Activated CD4-positive, alpha-beta memory T cell treated with anti-CD3 and anti-CD28 coated beads for 36 hours (primary cell): Measurements from ENCODE around the gene PLXNB3. TPM values are rescaled to one million over a fixed set of nuclear protein-coding genes. Genes with fewer than 3 reads are reported as not detected.
A peak's percentile ranks its signal among the peaks of the same experiment; 100 is the strongest.
"Not testable (repeated sequence)": the region's sequence is repeated elsewhere in the genome, so short reads cannot be mapped to it uniquely, and the experiment has no call there.

Experiments used
- CTCF ChIA-PET: fragments of 350-600 bp; sonication (Branson Sonifier 250); formaldehyde crosslinking; loops from one replicate; lab custom pipeline; 2021; ENCODE audit warnings: antibody characterized with exemption, inconsistent platforms; lab: Charles Lee
- POLR2A ChIA-PET: fragments of 350-600 bp; sonication (Branson Sonifier 250); formaldehyde crosslinking; loops from one replicate; lab custom pipeline; 2021; ENCODE audit warnings: antibody characterized with exemption; lab: Charles Lee
- DNase-seq: peaks from one replicate; pipeline ENCODE4 v3.0.0-alpha.2; 2020
- H3K27ac Mint-ChIP-seq: one replicate; pipeline ENCODE4 v1.8.0; 2021; ENCODE audit warnings: mixed read lengths
- H3K27me3 Mint-ChIP-seq: one replicate; pipeline ENCODE4 v1.8.0; 2021; ENCODE audit warnings: mixed read lengths
- H3K36me3 Mint-ChIP-seq: one replicate; pipeline ENCODE4 v1.8.0; 2021; ENCODE audit warnings: mixed read lengths
- H3K4me1 Mint-ChIP-seq: one replicate; pipeline ENCODE4 v1.8.0; 2021; ENCODE audit warnings: low read depth, mixed read lengths
- H3K4me3 Mint-ChIP-seq: one replicate; pipeline ENCODE4 v1.8.0; 2021; ENCODE audit warnings: mild to moderate bottlenecking, mixed read lengths
- H3K9me3 Mint-ChIP-seq: one replicate; pipeline ENCODE4 v1.8.0; 2021; ENCODE audit warnings: mixed read lengths
- intact Hi-C: fragments of 100-400 bp; cut with micrococcal nuclease; formaldehyde crosslinking; loops from one replicate; pipeline ENCODE4 v1.15.1; 2023
- total RNA-seq, 2 experiments: library from RNA; stranded (reverse); gene quantifications; one replicate each; pipeline ENCODE4 v1.2.3, GENCODE V29; 2021

The PLXNB3 gene
- total RNA-seq, 2 experiments from 2014 or later, result 0.29 to 0.69 TPM

- intact Hi-C loops, result no loop called here
- no peak for DNase-seq
- H3K9me3 Mint-ChIP-seq, result peaks cover 6% of the 10 kb centered on the region
- peaks cover 5% of the 10 kb centered on the region for H3K36me3 Mint-ChIP-seq
- H3K4me3 Mint-ChIP-seq, result no peak overlapping the region
- H3K27me3 Mint-ChIP-seq, result no peaks in the 10 kb centered on the region
- H3K4me1 Mint-ChIP-seq, result peaks cover 35% of the 10 kb centered on the region
- no peak overlapping the region for H3K27ac Mint-ChIP-seq
- ChIA-PET POLR2A (interaction anchor here (0.9 kb wide), 1 partner anchor 49 kb away, joined by 3 read pairs; the partner anchor contains the start of gene SLC6A8), CTCF (interaction anchor here (1.1 kb wide), 1 partner anchor 27 kb away, joined by 3 read pairs; no protein-coding TSS in a partner anchor)
These were observed 27.8 kb upstream of the PLXNB3 start for GRCh38 chrX:153736071-153736820.

GRCh38 chrX:153736871-153737441, 27.1 kb upstream of the PLXNB3 start:
- Mint-ChIP-seq H3K9me3 (peaks cover under 1% of the 10 kb centered on the region), H3K36me3 (peaks cover 3% of the 10 kb centered on the region), H3K4me3 (no peak overlapping the region), H3K27me3 (no peaks in the 10 kb centered on the region), H3K27ac (no peak overlapping the region), H3K4me1 (peaks cover 29% of the 10 kb centered on the region)
- POLR2A ChIA-PET, result interaction anchor here (0.9 kb wide), 1 partner anchor 50 kb away, joined by 3 read pairs; the partner anchor contains the start of gene SLC6A8
- intact Hi-C loops, result no loop called here
- no peak for DNase-seq
- CTCF ChIA-PET, result no interaction called here

GRCh38 chrX:153738056-153738605, 25.9 kb upstream of the PLXNB3 start:
- H3K36me3 Mint-ChIP-seq, result peaks cover 3% of the 10 kb centered on the region
- CTCF ChIA-PET, result no interaction called here
- POLR2A ChIA-PET, result no interaction called here
- no peaks in the 10 kb centered on the region for H3K9me3 Mint-ChIP-seq
- no peaks in the 10 kb centered on the region for H3K27me3 Mint-ChIP-seq
- H3K4me1 Mint-ChIP-seq, result peaks cover 28% of the 10 kb centered on the region
- no peak overlapping the region for H3K4me3 Mint-ChIP-seq
- intact Hi-C loops, result no loop called here
- H3K27ac Mint-ChIP-seq, result no peak overlapping the region
- no peak for DNase-seq

GRCh38 chrX:153739754-153740486, 24.1 kb upstream of the PLXNB3 start:
- DNase-seq, result peak; percentile 50
- ChIA-PET CTCF (interaction anchor here (0.5 kb wide), 1 partner anchor 397 kb away, joined by 3 read pairs; no protein-coding TSS in a partner anchor), POLR2A (no interaction called here)
- Mint-ChIP-seq H3K27me3 (no peaks in the 10 kb centered on the region), H3K9me3 (no peaks in the 10 kb centered on the region), H3K4me1 (peaks cover 25% of the 10 kb centered on the region), H3K27ac (peak overlapping the region; percentile 56), H3K36me3 (peaks cover under 1% of the 10 kb centered on the region), H3K4me3 (peak overlapping the region; percentile 37)
- intact Hi-C loops, result no loop called here

- DNase-seq, result no peak
- H3K27ac Mint-ChIP-seq, result peak overlapping the region; percentile 56
- CTCF ChIA-PET, result no interaction called here
- no peaks in the 10 kb centered on the region for H3K27me3 Mint-ChIP-seq
- intact Hi-C loops, result no loop called here
- no peaks in the 10 kb centered on the region for H3K9me3 Mint-ChIP-seq
- no peaks in the 10 kb centered on the region for H3K36me3 Mint-ChIP-seq
- peaks cover 17% of the 10 kb centered on the region for H3K4me1 Mint-ChIP-seq
- POLR2A ChIA-PET, result no interaction called here
- H3K4me3 Mint-ChIP-seq, result no peak overlapping the region
These were observed 23.3 kb upstream of the PLXNB3 start for GRCh38 chrX:153740631-153741222.

GRCh38 chrX:153741446-153741845, 22.6 kb upstream of the PLXNB3 start:
- no peaks in the 10 kb centered on the region for H3K27me3 Mint-ChIP-seq
- H3K9me3 Mint-ChIP-seq, result no peaks in the 10 kb centered on the region
- CTCF ChIA-PET, result no interaction called here
- H3K4me1 Mint-ChIP-seq, result peaks cover 17% of the 10 kb centered on the region
- no peak overlapping the region for H3K4me3 Mint-ChIP-seq
- no peak for DNase-seq
- no peak overlapping the region for H3K27ac Mint-ChIP-seq
- POLR2A ChIA-PET, result no interaction called here
- intact Hi-C loops, result no loop called here
- no peaks in the 10 kb centered on the region for H3K36me3 Mint-ChIP-seq

GRCh38 chrX:153742111-153742510, 21.9 kb upstream of the PLXNB3 start:
- H3K9me3 Mint-ChIP-seq, POLR2A ChIA-PET, H3K4me3 Mint-ChIP-seq, H3K27me3 Mint-ChIP-seq, intact Hi-C loops, DNase-seq, H3K27ac Mint-ChIP-seq, CTCF ChIA-PET, H3K36me3 Mint-ChIP-seq: not testable (repeated sequence)
- H3K4me1 Mint-ChIP-seq, result peaks cover 17% of the 10 kb centered on the region

GRCh38 chrX:153742796-153743467, 21.1 kb upstream of the PLXNB3 start:
- CTCF ChIA-PET, H3K27me3 Mint-ChIP-seq: not testable (repeated sequence)

GRCh38 chrX:153743468-153744209, 20.4 kb upstream of the PLXNB3 start:
- DNase-seq, H3K36me3 Mint-ChIP-seq, H3K27ac Mint-ChIP-seq, POLR2A ChIA-PET, H3K27me3 Mint-ChIP-seq, intact Hi-C loops, H3K9me3 Mint-ChIP-seq, H3K4me3 Mint-ChIP-seq, CTCF ChIA-PET: not testable (repeated sequence)
- peaks cover 17% of the 10 kb centered on the region for H3K4me1 Mint-ChIP-seq

More at GRCh38 chrX:153742796-153743467, 21.1 kb upstream of the PLXNB3 start:
- POLR2A ChIA-PET, H3K9me3 Mint-ChIP-seq, H3K36me3 Mint-ChIP-seq, intact Hi-C loops, H3K27ac Mint-ChIP-seq, H3K4me3 Mint-ChIP-seq, DNase-seq: not testable (repeated sequence)
- peaks cover 17% of the 10 kb centered on the region for H3K4me1 Mint-ChIP-seq

GRCh38 chrX:153744210-153745066, 19.6 kb upstream of the PLXNB3 start:
- Mint-ChIP-seq H3K27ac (no peak overlapping the region), H3K4me1 (peaks cover 16% of the 10 kb centered on the region), H3K4me3 (no peak overlapping the region), H3K27me3 (no peaks in the 10 kb centered on the region), H3K9me3 (no peaks in the 10 kb centered on the region), H3K36me3 (no peaks in the 10 kb centered on the region)
- DNase-seq, result no peak
- POLR2A ChIA-PET, result no interaction called here
- intact Hi-C loops, result no loop called here
- CTCF ChIA-PET, result no interaction called here
